Duodenal mucosa (tissue), 2 donors: ENCODE data around the gene ZNF324.
"Not testable (repeated sequence)": the region's sequence is repeated elsewhere in the genome, so short reads cannot be mapped to it uniquely, and the experiment has no call there.

Experiments used
- H3K27ac ChIP-seq: one replicate; pipeline ENCODE4 v1.7.0; 2013; ENCODE audit warnings: low read depth, low read length
- H3K27me3 ChIP-seq, 2 donors: one replicate each; pipeline ENCODE4 v1.7.0; 2013; ENCODE audit warnings: low read length in 2 of 2, control low read depth in 1 of 2; ENCODE audit not compliant: insufficient read depth in 2 of 2, control insufficient read depth in 1 of 2
- H3K36me3 ChIP-seq, 2 donors: one replicate each; pipeline ENCODE4 v1.7.0; 2013; ENCODE audit warnings: low read length in 2 of 2, control low read depth in 1 of 2; ENCODE audit not compliant: insufficient read depth in 2 of 2, control insufficient read depth in 1 of 2
- H3K4me1 ChIP-seq, 2 donors: one replicate each; pipeline ENCODE4 v1.7.0; 2013; ENCODE audit warnings: low read length in 2 of 2, control low read depth in 1 of 2; ENCODE audit not compliant: insufficient read depth in 2 of 2, control insufficient read depth in 1 of 2
- H3K4me3 ChIP-seq, 2 donors: one replicate each; pipeline ENCODE4 v1.7.0; 2013; ENCODE audit warnings: low read length in 2 of 2, low read depth in 1 of 2
- H3K9ac ChIP-seq, 2 donors: one replicate each; pipeline ENCODE4 v1.7.0; 2013; ENCODE audit warnings: low read length in 2 of 2, low read depth in 1 of 2
- H3K9me3 ChIP-seq, 2 donors: one replicate each; pipeline ENCODE4 v1.7.0; 2013; ENCODE audit warnings: low read length in 2 of 2, control low read depth in 1 of 2; ENCODE audit not compliant: control insufficient read depth in 1 of 2

The ZNF324 gene

DNA sequence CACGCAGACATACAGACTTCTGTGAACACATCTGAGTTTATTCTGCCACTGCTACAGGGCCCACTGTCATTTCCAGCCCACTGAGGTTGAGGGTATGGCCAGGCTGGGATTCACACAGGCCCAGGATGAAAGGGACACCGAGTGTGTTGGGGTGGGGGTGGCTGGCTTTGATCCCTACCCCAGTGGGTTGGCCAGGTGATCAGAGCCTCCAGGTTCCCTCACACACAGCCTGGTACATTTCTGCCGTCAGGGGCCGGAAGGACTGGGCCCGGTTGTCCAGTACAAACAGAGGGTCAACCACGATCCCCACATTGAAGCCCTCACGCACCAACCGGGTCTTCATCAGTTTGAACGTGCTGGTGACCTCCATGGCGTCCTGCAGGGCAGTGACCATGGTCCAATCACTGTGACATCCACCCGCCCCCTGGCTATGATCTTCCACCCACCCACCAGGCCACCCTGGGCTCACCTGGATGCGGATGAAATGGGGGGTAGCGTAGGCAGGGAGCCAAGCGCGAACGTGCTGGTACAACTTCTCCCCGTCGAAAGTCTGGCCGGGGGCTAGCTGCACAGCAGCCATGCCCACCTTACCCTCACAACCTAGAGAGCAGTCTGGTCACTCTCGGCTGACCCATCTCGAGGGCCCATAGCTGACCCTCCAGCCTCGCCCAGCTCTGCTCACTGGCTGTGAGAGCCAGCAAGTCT lies 31.6 kb downstream of the ZNF324 start:
- no peaks in the 10 kb centered on the region for H3K9me3 ChIP-seq
- no peak overlapping the region for H3K9ac ChIP-seq
- no peak overlapping the region for H3K27ac ChIP-seq
- no peaks in the 10 kb centered on the region for H3K27me3 ChIP-seq
- H3K36me3 ChIP-seq: no peaks in the 10 kb centered on the region
- H3K4me3 ChIP-seq: peak overlapping the region; percentile 57 to 69
- H3K4me1 ChIP-seq: peaks cover 8 to 17% of the 10 kb centered on the region in 2 donors

DNA sequence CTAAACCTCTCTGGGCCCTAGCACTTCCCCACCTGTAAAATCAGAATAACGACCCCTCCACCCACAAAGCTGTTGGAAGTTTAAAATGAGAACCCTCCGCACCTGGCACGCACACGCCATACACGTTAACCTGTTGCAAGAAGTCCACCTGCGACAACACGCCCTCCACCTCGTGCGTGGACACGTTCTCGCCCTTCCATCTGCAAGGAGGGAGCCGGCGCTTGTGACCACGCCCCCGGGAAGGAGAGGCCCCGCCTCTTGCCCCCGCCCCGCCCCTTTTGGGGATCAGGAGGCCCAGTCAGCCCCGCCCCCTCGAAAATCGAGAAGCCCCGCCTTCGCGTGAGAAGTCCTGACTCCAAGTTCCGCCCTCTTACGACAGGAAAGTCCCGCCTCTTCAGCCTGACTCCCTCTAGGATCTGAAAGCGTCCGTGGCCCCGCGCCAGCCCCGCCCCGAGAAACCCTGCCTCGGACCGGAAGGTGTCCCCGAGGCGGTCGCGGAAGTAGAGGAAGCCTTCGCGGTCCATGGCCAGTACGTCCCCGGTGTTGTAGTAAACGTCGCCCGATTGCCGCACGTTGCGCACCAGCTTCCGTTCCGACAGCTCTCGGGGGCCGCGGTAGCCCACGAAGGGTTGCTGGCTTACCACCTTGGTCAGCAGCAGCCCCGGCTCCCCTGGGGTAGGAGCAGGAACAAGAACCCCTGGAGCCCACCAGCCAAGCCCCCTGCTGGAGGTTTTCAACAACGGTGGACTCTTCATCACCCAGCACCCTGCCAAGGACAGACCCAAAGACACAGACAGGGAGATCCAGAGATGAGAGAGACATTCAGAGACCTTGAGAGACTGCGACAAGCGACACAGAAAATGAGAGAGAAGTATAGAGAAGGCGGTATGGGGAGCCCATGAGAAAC lies 32.4 kb downstream of the ZNF324 start:
- peak overlapping the region; percentile 70 to 74 for H3K4me3 ChIP-seq
- H3K9ac ChIP-seq: peak overlapping the region; percentile 56 to 61
- H3K27me3 ChIP-seq: no peaks in the 10 kb centered on the region
- no peak overlapping the region for H3K27ac ChIP-seq
- H3K4me1 ChIP-seq: peaks cover 8 to 17% of the 10 kb centered on the region in 2 donors
- no peaks in the 10 kb centered on the region for H3K36me3 ChIP-seq
- no peaks in the 10 kb centered on the region for H3K9me3 ChIP-seq

DNA sequence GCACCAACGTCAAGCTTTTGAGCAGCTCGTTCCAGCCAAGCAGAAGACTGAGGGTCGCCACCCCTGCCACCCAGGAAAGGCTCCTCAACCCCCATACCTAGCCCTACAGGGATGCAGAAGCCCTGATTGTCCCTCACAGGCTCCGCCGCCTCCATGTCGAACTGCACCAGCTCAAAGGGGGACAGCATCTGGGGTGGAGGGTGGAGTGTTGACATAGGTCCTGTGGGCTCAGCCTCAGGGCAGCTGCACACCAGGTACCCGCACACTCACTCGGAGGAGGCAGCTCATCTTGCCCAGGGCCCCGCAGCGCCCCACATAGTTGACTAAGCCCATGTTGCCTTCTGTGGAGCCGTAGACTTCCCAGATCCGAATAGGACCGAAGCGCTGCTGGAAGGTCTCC lies 33.4 kb downstream of the ZNF324 start:
- Histone ChIP-seq H3K9me3 (no peaks in the 10 kb centered on the region), H3K27ac (no peak overlapping the region), H3K4me3 (peak overlapping the region; percentile 70 to 74), H3K27me3 (no peaks in the 10 kb centered on the region), H3K4me1 (peaks cover 8 to 17% of the 10 kb centered on the region in 2 donors), H3K36me3 (no peaks in the 10 kb centered on the region), H3K9ac (no peak overlapping the region)

DNA sequence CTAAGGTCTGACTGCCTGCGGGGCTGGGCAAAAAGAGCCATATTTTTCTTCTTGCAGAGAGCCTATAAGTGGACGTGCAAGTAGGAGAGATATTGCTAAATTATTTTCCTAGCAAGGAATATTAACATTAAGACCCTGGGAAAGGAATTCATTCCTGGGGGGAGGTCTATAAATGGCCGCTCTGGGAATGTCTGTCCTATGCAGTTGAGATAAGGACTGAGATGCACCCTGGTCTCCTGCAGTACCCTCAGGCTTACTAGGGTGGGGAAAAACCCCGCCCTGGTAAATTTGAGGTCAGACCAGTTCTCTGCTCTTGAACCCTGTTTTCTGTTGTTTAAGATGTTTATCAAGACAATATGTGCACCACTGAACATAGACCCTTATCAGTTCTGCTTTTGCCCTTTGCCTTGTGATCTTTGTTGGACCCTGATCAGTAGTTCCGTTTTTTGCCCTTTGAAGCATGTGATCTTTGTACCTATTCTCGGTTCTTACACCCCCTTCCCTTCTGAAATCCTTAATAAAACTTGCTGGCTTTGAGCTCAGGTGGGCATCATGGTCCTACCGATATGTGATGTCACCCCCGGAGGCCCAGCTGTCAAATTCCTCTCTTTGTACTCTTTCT lies 40.8 kb downstream of the ZNF324 start:
- not testable (repeated sequence) for H3K27me3 ChIP-seq, H3K4me3 ChIP-seq, H3K9ac ChIP-seq, H3K27ac ChIP-seq, H3K36me3 ChIP-seq, H3K9me3 ChIP-seq
- H3K4me1 ChIP-seq: peaks cover 11 to 13% of the 10 kb centered on the region in 2 donors

DNA sequence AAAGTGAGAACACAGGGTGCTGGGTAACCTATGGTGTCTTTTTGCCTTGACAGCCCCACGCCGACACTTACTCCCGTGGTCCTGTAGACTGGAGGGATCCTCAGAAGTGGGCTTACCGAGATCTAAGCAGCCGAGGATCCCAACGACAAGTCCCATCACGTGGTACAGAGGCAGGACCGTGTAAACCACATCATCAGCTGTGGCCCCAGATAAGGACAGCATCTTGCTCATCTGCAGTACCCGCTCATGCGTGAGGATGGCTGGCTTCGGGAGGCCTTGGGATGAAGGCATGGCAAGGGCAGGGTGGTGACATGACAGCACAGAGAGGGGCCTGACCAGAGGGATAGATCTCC lies 42.8 kb downstream of the ZNF324 start:
- no peaks in the 10 kb centered on the region for H3K9me3 ChIP-seq
- peaks cover 25 to 28% of the 10 kb centered on the region in 2 donors for H3K4me1 ChIP-seq
- H3K4me3 ChIP-seq: no peak overlapping the region
- H3K27ac ChIP-seq: no peak overlapping the region
- H3K27me3 ChIP-seq: no peaks in the 10 kb centered on the region
- peaks cover 0 to 2% of the 10 kb centered on the region in 2 donors for H3K36me3 ChIP-seq
- H3K9ac ChIP-seq: no peak overlapping the region

DNA sequence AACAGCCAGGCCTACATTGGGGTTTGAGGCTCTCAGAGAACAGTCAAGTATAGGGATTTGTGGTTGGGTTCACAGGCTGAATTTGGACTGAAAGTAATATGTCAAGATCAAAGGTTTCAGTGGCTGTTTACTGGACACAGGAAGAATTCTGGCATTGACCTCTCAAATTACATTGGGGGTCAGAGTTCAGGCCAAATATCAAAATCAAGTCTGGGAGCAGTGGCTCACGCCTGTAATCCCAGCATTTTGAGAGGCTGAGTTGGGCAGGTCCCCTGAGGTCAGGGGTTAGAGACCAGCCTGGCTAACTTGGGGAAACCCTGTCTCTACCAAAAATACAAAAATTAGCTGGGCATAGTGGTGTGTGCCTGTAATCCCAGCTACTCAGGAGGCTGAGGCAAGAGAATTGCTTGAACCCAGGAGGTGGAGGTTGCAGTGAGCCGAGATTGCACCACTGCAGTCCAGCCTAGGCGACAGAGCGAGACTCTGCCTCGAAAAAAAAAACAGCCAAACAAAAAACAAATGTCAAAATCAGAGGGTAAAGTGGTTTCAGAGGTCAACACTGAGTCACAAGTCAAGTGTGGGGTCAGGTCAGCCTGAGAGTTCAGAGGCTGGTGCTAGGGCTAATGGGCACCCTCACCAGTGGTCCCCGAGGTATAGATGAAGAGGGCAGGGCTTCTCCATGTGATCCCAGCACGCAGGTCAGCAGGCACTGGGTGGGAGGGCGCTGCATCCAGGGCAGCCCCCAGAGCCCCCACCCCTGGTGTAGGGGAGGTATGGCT lies 43.4 kb downstream of the ZNF324 start:
- Histone ChIP-seq H3K36me3 (peaks cover 0 to 2% of the 10 kb centered on the region in 2 donors), H3K4me1 (peaks cover 25 to 28% of the 10 kb centered on the region in 2 donors), H3K4me3 (no peak overlapping the region), H3K9ac (no peak overlapping the region), H3K9me3 (no peaks in the 10 kb centered on the region), H3K27me3 (no peaks in the 10 kb centered on the region), H3K27ac (no peak overlapping the region)

DNA sequence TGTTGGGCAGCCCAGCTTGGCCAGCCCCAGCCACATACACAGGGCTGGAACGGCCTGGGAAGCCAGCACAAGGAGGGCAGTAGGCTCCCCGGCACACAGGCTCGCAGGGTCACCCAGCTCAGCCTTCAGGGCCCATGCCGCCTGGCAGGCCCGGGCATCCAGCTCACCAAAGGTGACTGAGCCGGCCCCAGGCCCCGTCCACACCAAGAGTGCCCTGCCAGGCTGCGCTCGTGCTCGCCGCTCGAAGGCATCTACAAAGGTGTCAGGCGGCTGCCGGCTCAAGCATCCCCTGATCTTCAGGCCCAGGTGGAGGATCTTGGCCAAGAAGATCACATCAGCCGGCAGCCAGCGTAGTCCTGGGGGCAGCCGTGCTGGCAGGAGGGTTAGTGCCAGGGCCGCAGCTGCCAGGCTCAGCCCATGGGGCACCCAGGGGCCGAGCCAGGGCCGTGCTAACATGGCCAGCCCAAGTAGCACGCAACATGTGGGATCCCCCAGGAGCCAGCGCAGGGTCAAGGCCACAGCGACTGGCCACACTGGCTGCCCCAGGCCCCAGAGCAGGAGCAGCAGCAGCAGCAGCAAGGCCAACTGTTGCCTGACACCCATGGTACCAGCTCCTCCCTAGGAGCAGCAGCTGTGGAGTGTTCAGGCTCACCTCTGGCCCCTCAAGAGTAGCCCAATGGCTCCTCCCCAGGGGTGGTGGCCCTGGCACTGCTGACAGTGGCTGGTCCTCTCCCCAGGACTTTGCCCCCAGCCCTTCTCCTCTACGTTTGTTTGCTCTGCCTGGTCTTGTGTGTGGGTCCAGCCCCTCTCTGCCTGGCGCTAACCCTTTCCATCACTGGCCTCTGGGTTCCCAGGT lies 44.7 kb downstream of the ZNF324 start, which contains the start of gene SLC27A5:
Gene SLC27A5, minus strand, starts transcription at position 640 of the 856 bp plus-strand sequence. Its CDS starts 37 bp downstream, at position 603.
- no peaks in the 10 kb centered on the region for H3K9me3 ChIP-seq
- H3K36me3 ChIP-seq: peaks cover 8% of the 10 kb centered on the region in 2 donors
- H3K9ac ChIP-seq: peak within 1 kb of the TSS in 1 of 2 donors; percentile 25
- peaks cover 25 to 34% of the 10 kb centered on the region in 2 donors for H3K4me1 ChIP-seq
- H3K4me3 ChIP-seq: peak within 1 kb of the TSS in 1 of 2 donors; percentile 35
- no peaks in the 10 kb centered on the region for H3K27me3 ChIP-seq
- no peak within 1 kb of the TSS for H3K27ac ChIP-seq

DNA sequence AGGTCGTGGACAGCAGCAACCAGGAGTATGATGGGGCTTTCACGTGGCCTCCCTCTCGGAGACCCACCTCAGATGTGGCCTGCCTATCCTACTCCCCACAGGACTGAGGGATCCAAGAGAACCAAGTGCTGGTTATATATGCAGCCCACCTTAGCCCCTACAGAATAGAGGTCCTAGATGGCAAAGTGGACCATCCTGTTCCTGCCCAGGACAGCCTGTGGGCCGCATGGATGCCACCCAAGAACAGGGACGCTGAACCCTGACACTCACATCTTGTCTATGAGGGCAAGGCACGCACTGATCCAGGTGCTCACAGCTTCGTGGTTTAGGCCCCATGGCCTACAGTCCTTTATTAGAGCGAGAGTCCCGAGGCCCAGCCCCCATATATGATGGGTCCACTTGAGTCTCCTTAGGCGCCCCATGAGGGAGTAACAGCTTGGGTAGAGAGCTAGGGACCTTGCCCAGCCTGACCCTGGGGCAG lies 46.4 kb downstream of the ZNF324 start:
- peak overlapping the region; percentile 42 to 64 for H3K9ac ChIP-seq
- H3K4me3 ChIP-seq: peak overlapping the region in 1 of 2 donors; percentile 44
- H3K27ac ChIP-seq: peak overlapping the region; percentile 1
- H3K4me1 ChIP-seq: peaks cover 28 to 45% of the 10 kb centered on the region in 2 donors
- peaks cover 11 to 19% of the 10 kb centered on the region in 2 donors for H3K36me3 ChIP-seq
- no peaks in the 10 kb centered on the region for H3K9me3 ChIP-seq
- no peaks in the 10 kb centered on the region for H3K27me3 ChIP-seq
